Gastroesophageal sphincter (tissue), 3 donors: ENCODE measurements around the gene LIPA.

ENCODE experiments used
- EP300 ChIP-seq: sonication (generic); formaldehyde crosslinking; IDR thresholded peaks from one replicate; pipeline ENCODE4 v1.6.1; 2017; ENCODE audit warnings: antibody characterized with exemption, mild to moderate bottlenecking
- POLR2A ChIP-seq, 2 donors: fragments of 450-650 bp; IDR thresholded peaks; one replicate each; pipeline ENCODE4 v1.6.1; 2017; ENCODE audit warnings: antibody characterized with exemption in 2 of 2, mild to moderate bottlenecking in 2 of 2, moderate library complexity in 1 of 2
- POLR2AphosphoS5 ChIP-seq: sonication (generic); formaldehyde crosslinking; IDR thresholded peaks from one replicate; pipeline ENCODE4 v1.6.1; 2017; ENCODE audit warnings: antibody characterized with exemption
- TF ChIP-seq, protein P1 (sequence below), 4 experiments: fragments of 200-600 bp in 2 of 4; fragments of 450-650 bp in 2 of 4; sonication (generic) in 1 of 4; IDR thresholded peaks; one replicate each; pipeline ENCODE4 v1.5.1; 2017 to 2019; ENCODE audit warnings: antibody characterized with exemption in 4 of 4, mild to moderate bottlenecking in 2 of 4, moderate library complexity in 2 of 4

DNA sequence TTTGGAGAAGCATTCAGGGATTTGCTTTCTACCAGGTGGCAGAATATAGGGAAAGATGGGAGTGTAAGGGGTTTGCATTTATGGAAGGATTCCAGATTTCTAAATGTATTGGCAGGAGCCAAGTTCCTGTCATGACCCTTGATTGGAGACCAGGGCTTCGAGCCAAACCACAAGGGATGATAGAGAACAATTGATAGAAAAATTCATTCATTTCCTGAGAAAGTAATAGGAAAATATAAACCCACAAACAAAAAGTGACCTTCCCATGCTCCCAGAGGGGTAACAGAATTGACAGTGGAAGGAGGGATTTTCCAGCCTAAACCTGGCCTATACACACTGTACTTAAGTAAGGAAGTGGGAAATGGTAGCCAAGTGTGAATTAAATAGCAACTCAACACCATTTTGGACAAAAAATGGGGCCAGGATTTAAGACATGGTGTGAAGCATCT, 27.9 kb upstream of the LIPA start:
- no peak for TF ChIP-seq POLR2AphosphoS5
- TF ChIP-seq, protein P1, sequence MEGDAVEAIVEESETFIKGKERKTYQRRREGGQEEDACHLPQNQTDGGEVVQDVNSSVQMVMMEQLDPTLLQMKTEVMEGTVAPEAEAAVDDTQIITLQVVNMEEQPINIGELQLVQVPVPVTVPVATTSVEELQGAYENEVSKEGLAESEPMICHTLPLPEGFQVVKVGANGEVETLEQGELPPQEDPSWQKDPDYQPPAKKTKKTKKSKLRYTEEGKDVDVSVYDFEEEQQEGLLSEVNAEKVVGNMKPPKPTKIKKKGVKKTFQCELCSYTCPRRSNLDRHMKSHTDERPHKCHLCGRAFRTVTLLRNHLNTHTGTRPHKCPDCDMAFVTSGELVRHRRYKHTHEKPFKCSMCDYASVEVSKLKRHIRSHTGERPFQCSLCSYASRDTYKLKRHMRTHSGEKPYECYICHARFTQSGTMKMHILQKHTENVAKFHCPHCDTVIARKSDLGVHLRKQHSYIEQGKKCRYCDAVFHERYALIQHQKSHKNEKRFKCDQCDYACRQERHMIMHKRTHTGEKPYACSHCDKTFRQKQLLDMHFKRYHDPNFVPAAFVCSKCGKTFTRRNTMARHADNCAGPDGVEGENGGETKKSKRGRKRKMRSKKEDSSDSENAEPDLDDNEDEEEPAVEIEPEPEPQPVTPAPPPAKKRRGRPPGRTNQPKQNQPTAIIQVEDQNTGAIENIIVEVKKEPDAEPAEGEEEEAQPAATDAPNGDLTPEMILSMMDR (IDR thresholded peaks at IDR 0.05), result no peak
- TF ChIP-seq EP300, result no peak
- TF ChIP-seq POLR2A (IDR thresholded peaks at IDR 0.05), result no peak
